ENCODE data around the gene MACROH2A1.

Gene MACROH2A1

GRCh38 chr5:135375040-135375793, 23.8 kb downstream of the MACROH2A1 start:
- no peaks in the 10 kb centered on the region for H3K9me2 ChIP-seq (replicated peaks; ENCODE audit: control insufficient read depth, low read length)
- TF ChIP-seq CTCF (IDR thresholded peaks at IDR 0.05; ENCODE audit: low read depth, low read length, poor library complexity, severe bottlenecking) (no peak), EZH2phosphoT487 (IDR thresholded peaks at IDR 0.05; ENCODE audit: borderline replicate concordance, low read length) (no peak)
- peaks cover 18% of the 10 kb centered on the region for H4K20me1 ChIP-seq (ENCODE audit: control insufficient read depth, insufficient read depth, low read depth, low read length)
- no peak overlapping the region for H3K4me3 ChIP-seq (ENCODE audit: low read length)
- no peaks in the 10 kb centered on the region for H3F3A ChIP-seq (ENCODE audit: control insufficient read depth, insufficient read depth)
- no peaks in the 10 kb centered on the region for H3K27me3 ChIP-seq (ENCODE audit: control insufficient read depth, low read length)
- peaks cover 100% of the 10 kb centered on the region for H3K36me3 ChIP-seq (ENCODE audit: control insufficient read depth, low read length)
- H3K4me1 ChIP-seq (ENCODE audit: control insufficient read depth, low read length): no peaks in the 10 kb centered on the region
- H3K9me3 ChIP-seq (ENCODE audit: control insufficient read depth, insufficient read depth, low read length): no peaks in the 10 kb centered on the region
- no peak overlapping the region for H3K4me2 ChIP-seq (ENCODE audit: low read length)
- no peak overlapping the region for H3K27ac ChIP-seq (ENCODE audit: low read depth, low read length)
- peaks cover 99% of the 10 kb centered on the region for H3K79me2 ChIP-seq (ENCODE audit: control insufficient read depth, low read length)

- Histone ChIP-seq H3K79me2 (ENCODE audit: control insufficient read depth, low read length) (peaks cover 93% of the 10 kb centered on the region), H3F3A (ENCODE audit: control insufficient read depth, insufficient read depth) (no peaks in the 10 kb centered on the region), H3K27ac (ENCODE audit: low read depth, low read length) (no peak overlapping the region), H3K4me3 (ENCODE audit: low read length) (no peak overlapping the region), H3K9me2 (replicated peaks; ENCODE audit: control insufficient read depth, low read length) (no peaks in the 10 kb centered on the region), H4K20me1 (ENCODE audit: control insufficient read depth, insufficient read depth, low read depth, low read length) (peaks cover 13% of the 10 kb centered on the region), H3K27me3 (ENCODE audit: control insufficient read depth, low read length) (no peaks in the 10 kb centered on the region), H3K9me3 (ENCODE audit: control insufficient read depth, insufficient read depth, low read length) (no peaks in the 10 kb centered on the region), H3K4me1 (ENCODE audit: control insufficient read depth, low read length) (no peaks in the 10 kb centered on the region), H3K4me2 (ENCODE audit: low read length) (no peak overlapping the region), H3K36me3 (ENCODE audit: control insufficient read depth, low read length) (peaks cover 100% of the 10 kb centered on the region)
- TF ChIP-seq EZH2phosphoT487 (IDR thresholded peaks at IDR 0.05; ENCODE audit: borderline replicate concordance, low read length): no peak
- no peak for TF ChIP-seq CTCF (IDR thresholded peaks at IDR 0.05; ENCODE audit: low read depth, low read length, poor library complexity, severe bottlenecking)
Observed at GRCh38 chr5:135373736-135374515, 25.1 kb downstream of the MACROH2A1 start.

GRCh38 chr5:135372654-135373381, 26.2 kb downstream of the MACROH2A1 start:
- H3K9me3 ChIP-seq (ENCODE audit: control insufficient read depth, insufficient read depth, low read length): no peaks in the 10 kb centered on the region
- peaks cover 90% of the 10 kb centered on the region for H3K79me2 ChIP-seq (ENCODE audit: control insufficient read depth, low read length)
- peaks cover 100% of the 10 kb centered on the region for H3K36me3 ChIP-seq (ENCODE audit: control insufficient read depth, low read length)
- H3K4me3 ChIP-seq (ENCODE audit: low read length): no peak overlapping the region
- H4K20me1 ChIP-seq (ENCODE audit: control insufficient read depth, insufficient read depth, low read depth, low read length): peaks cover 13% of the 10 kb centered on the region
- H3K4me1 ChIP-seq (ENCODE audit: control insufficient read depth, low read length): no peaks in the 10 kb centered on the region
- no peaks in the 10 kb centered on the region for H3F3A ChIP-seq (ENCODE audit: control insufficient read depth, insufficient read depth)
- no peaks in the 10 kb centered on the region for H3K9me2 ChIP-seq (replicated peaks; ENCODE audit: control insufficient read depth, low read length)
- H3K27ac ChIP-seq (ENCODE audit: low read depth, low read length): no peak overlapping the region
- H3K27me3 ChIP-seq (ENCODE audit: control insufficient read depth, low read length): no peaks in the 10 kb centered on the region
- no peak for TF ChIP-seq EZH2phosphoT487 (IDR thresholded peaks at IDR 0.05; ENCODE audit: borderline replicate concordance, low read length)
- no peak overlapping the region for H3K4me2 ChIP-seq (ENCODE audit: low read length)
